Right lobe of liver (tissue), 6 donors: ENCODE measurements around the gene BCR. TPM values are rescaled to one million over a fixed set of nuclear protein-coding genes. Genes with fewer than 3 reads are reported as not detected.

ENCODE experiments used
- ATAC-seq, 4 donors: fragments of 200-7000 bp; cut with Tn5 transposase; one replicate each; pipeline ENCODE4 v1.9.1; 2020; ENCODE audit warnings: mild to moderate bottlenecking in 4 of 4, moderate library complexity in 4 of 4
- DNase-seq, 3 donors: peaks; one replicate each; pipeline ENCODE4 v3.0.0-alpha.2; 2020
- H3K27ac ChIP-seq, 3 donors: fragments of 200-600 bp; one replicate each; pipeline ENCODE4 v1.8.0; 2022
- H3K27me3 ChIP-seq, 2 donors: fragments of 200-600 bp; one replicate each; pipeline ENCODE4 v1.8.0; 2022
- H3K36me3 ChIP-seq, 4 donors: fragments of 200-600 bp; sonication (generic) in 1 of 4; one replicate each; pipeline versions ENCODE4 v1.5.1 to v1.8.0; 2017 to 2022; ENCODE audit warnings: control low read depth in 1 of 4
- H3K4me1 ChIP-seq, 4 donors: fragments of 200-600 bp; sonication (generic) in 1 of 4; one replicate each; pipeline versions ENCODE4 v1.5.1 to v1.8.0; 2017 to 2022; ENCODE audit warnings: control low read depth in 1 of 4
- H3K4me3 ChIP-seq, 3 donors: fragments of 200-600 bp; one replicate each; pipeline ENCODE4 v1.8.0; 2022
- H3K9me3 ChIP-seq, 4 donors: fragments of 200-600 bp; sonication (generic) in 1 of 4; one replicate each; pipeline versions ENCODE4 v1.5.1 to v1.8.0; 2017 to 2022; ENCODE audit warnings: control low read depth in 1 of 4
- POLR2A ChIP-seq: fragments of 450-650 bp; IDR thresholded peaks from one replicate; pipeline ENCODE4 v1.6.1; 2017; ENCODE audit warnings: antibody characterized with exemption, mild to moderate bottlenecking
- WGBS: methylation state at CpG from one replicate; pipeline ENCODE4 v1.1.6; 2018; ENCODE audit warnings: low coverage, low lambda C conversion rate; ENCODE audit not compliant: insufficient coverage; ENCODE audit errors: missing lambda C conversion rate; 5-methylcytosine and 5-hydroxymethylcytosine counted together
- intact Hi-C, 2 donors: fragments of 100-400 bp; cut with DNase I; formaldehyde crosslinking; loops; one replicate each; pipeline versions ENCODE4 v1.11.2 to v1.14.1; 2022
- total RNA-seq, 6 experiments: library from RNA; depleted of rRNA in 2 of 6; stranded (reverse); fragments of >200 nt in 2 of 6; fragmentation: NEBNext Ultra II Directional in 3 of 6; extraction: Animal tissue kit (Norgen Biotek cat#: 25700) in 3 of 6; gene quantifications; one replicate each; pipeline versions ENCODE4 v1.1.0 to v1.2.4, GENCODE V29; 2016 to 2023
- TF ChIP-seq, protein P1 (sequence below), 4 donors: fragments of 200-600 bp in 3 of 4; fragments of 450-650 bp in 1 of 4; IDR thresholded peaks; one replicate each; pipeline versions ENCODE4 v1.5.1 to v1.8.0; 2016 to 2022; ENCODE audit warnings: antibody characterized with exemption in 4 of 4, mild to moderate bottlenecking in 2 of 4
- donor health status: DM: no; HTN: yes; CAD: no.
- donor health status: DM: no; HTN: no; CAD: no.
- donor health status: DM: no; HTN: no; CAD: no.
- donor health status: DM: no; HTN: yes; CAD: no.
- donor health status: DM: no; HTN: yes; CAD: no.

BCR gene
- total RNA-seq, 6 experiments from 2014 or later, result 22.7 to 28.8 (median 24.3) TPM

- no peak overlapping the region for H3K4me3 ChIP-seq
- H3K36me3 ChIP-seq, result no peaks in the 10 kb centered on the region
- ATAC-seq, result no peak
- TF ChIP-seq, protein P1, sequence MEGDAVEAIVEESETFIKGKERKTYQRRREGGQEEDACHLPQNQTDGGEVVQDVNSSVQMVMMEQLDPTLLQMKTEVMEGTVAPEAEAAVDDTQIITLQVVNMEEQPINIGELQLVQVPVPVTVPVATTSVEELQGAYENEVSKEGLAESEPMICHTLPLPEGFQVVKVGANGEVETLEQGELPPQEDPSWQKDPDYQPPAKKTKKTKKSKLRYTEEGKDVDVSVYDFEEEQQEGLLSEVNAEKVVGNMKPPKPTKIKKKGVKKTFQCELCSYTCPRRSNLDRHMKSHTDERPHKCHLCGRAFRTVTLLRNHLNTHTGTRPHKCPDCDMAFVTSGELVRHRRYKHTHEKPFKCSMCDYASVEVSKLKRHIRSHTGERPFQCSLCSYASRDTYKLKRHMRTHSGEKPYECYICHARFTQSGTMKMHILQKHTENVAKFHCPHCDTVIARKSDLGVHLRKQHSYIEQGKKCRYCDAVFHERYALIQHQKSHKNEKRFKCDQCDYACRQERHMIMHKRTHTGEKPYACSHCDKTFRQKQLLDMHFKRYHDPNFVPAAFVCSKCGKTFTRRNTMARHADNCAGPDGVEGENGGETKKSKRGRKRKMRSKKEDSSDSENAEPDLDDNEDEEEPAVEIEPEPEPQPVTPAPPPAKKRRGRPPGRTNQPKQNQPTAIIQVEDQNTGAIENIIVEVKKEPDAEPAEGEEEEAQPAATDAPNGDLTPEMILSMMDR (IDR thresholded peaks at IDR 0.05), result no peak
- no peak for TF ChIP-seq POLR2A
- WGBS, result 90% methylated on average over 2 of the region's 10 CpGs
- intact Hi-C loops, result loop anchor here in 1 of 2 donors (10.0 kb wide), 1 partner anchor 218 kb away; no protein-coding TSS in a partner anchor
- no peak overlapping the region for H3K27ac ChIP-seq
- H3K4me1 ChIP-seq, result peaks cover 0 to 29% (median 10%) of the 10 kb centered on the region in 4 donors
- no peak for DNase-seq
- H3K9me3 ChIP-seq, result no peaks in the 10 kb centered on the region
- no peaks in the 10 kb centered on the region for H3K27me3 ChIP-seq
Observed at GRCh38 chr22:23166841-23167616, 13.3 kb upstream of the BCR start.

DNA sequence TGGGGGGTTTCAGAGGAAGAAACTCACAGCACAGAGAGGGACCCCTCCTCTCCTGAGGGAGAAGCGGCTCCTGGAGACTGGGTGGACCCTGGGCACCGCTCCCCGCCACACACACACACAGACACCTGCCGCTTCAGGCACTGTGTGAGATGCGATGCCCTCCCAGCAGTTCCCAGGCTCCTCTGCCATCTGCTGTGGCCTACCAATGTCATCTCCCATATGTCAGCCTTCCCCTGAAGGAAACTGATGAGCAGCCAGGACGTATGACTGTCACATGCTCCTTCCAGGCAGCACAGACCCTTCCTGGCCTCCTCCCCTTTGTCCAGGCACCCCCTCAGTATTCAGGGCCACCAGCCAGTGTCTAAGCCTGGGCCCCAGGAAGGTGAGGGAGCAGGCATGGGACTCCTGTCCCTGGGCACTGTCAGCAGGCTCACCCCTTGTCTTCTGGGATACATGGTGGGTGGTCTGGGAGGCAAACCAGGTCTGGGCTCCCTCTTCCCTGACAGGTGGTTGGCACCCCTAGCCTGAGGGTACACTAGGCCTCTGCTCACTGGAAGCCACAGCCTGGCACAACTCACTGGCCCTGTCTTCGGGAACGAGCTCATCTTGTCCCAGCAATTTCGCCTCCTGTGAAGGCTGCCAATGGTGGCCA lies 11.8 kb upstream of the BCR start:
- Histone ChIP-seq H3K36me3 (no peaks in the 10 kb centered on the region), H3K4me1 (peaks cover 0 to 25% (median 10%) of the 10 kb centered on the region in 4 donors), H3K27ac (no peak overlapping the region), H3K4me3 (no peak overlapping the region), H3K27me3 (no peaks in the 10 kb centered on the region), H3K9me3 (no peaks in the 10 kb centered on the region)
- DNase-seq (no peak), ATAC-seq (no peak)
- TF ChIP-seq, protein P1 (IDR thresholded peaks at IDR 0.05), result no peak
- no peak for TF ChIP-seq POLR2A
- 100% methylated on average over 1 of the region's 9 CpGs for whole genome bisulfite sequencing
- intact Hi-C loops, result loop anchor here in 1 of 2 donors (10.0 kb wide), 1 partner anchor 216 kb away; no protein-coding TSS in a partner anchor

DNA sequence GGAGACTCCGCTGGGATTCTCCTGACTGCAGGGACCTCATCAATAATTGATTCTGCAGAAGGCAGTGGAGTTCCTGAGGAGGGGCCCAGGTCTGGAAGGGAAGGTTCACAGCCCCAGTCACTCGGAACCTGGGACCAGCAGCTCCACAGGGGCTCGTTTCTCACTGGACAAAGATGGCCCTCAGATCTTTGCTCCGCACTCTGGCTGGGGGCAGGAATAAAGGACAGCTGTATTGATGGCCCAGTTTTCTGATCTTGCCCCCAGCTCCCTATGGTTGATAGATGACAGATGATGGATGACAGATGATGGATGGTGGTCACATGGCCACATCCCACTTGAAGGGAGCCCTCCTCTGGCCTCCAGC lies 11.3 kb upstream of the BCR start:
- Histone ChIP-seq H3K9me3 (no peaks in the 10 kb centered on the region), H3K36me3 (no peaks in the 10 kb centered on the region), H3K4me1 (peaks cover 0 to 20% (median 8%) of the 10 kb centered on the region in 4 donors), H3K27ac (no peak overlapping the region), H3K4me3 (no peak overlapping the region), H3K27me3 (no peaks in the 10 kb centered on the region)
- intact Hi-C loops, result loop anchor here in 1 of 2 donors (10.0 kb wide), 1 partner anchor 216 kb away; no protein-coding TSS in a partner anchor
- DNase-seq (no peak), ATAC-seq (no peak)
- TF ChIP-seq, protein P1 (IDR thresholded peaks at IDR 0.05), result no peak
- TF ChIP-seq POLR2A, result no peak
- WGBS, result 86% methylated on average over 2 of the region's 4 CpGs

GRCh38 chr22:23175817-23176644 lies 4.3 kb upstream of the BCR start:
- no peaks in the 10 kb centered on the region for H3K27me3 ChIP-seq
- ATAC-seq (no peak), DNase-seq (no peak)
- no peaks in the 10 kb centered on the region for H3K9me3 ChIP-seq
- H3K4me1 ChIP-seq, result peaks cover 0 to 17% (median 7%) of the 10 kb centered on the region in 4 donors
- TF ChIP-seq POLR2A, result no peak
- TF ChIP-seq, protein P1 (IDR thresholded peaks at IDR 0.05), result no peak
- no peak overlapping the region for H3K27ac ChIP-seq
- no peak overlapping the region for H3K4me3 ChIP-seq
- intact Hi-C loops, result loop anchor here (2.0 to 5.0 kb wide), 2 partner anchors 106 to 107 kb away; no protein-coding TSS in a partner anchor
- WGBS, result 86% methylated on average over 7 of the region's 10 CpGs
- no peaks in the 10 kb centered on the region for H3K36me3 ChIP-seq
